Measurements from ENCODE around the gene KCNH1.

GRCh38 chr1:211114446-211114845 is 19.5 kb downstream of the KCNH1 start:
- TF ChIP-seq FIP1L1 (IDR thresholded peaks at IDR 0.05; ENCODE audit: low read depth, low read length, poor library complexity, severe bottlenecking) (no peak), RERE (CRISPR knock-in tag; IDR thresholded peaks at IDR 0.05; ENCODE audit: borderline replicate concordance) (no peak)
